Measurements from ENCODE around the gene EXOC6.
"Not testable (repeated sequence)": the region's sequence is repeated elsewhere in the genome, so short reads cannot be mapped to it uniquely, and the experiment has no call there.

The EXOC6 gene

GRCh38 chr10:92907280-92907679 is 59.0 kb downstream of the EXOC6 start:
- no peak for DNase-seq (ENCODE audit: low read depth in 1 of 2, low spot score in 1 of 2)
- Histone ChIP-seq H3K27me3 (ENCODE audit: insufficient read depth, poor library complexity, severe bottlenecking) (no peaks in the 10 kb centered on the region), H3K4me3 (replicated peaks; ENCODE audit: insufficient read depth, low read length) (no peak overlapping the region), H3K27ac (replicated peaks) (no peak overlapping the region)
- no peak for TF ChIP-seq POLR2AphosphoS5 (IDR thresholded peaks at IDR 0.05; ENCODE audit: low read depth)
- TF ChIP-seq GABPA (IDR thresholded peaks at IDR 0.05; ENCODE audit: low read depth): no peak
- no peak for TF ChIP-seq CTCF (IDR thresholded peaks at IDR 0.05; ENCODE audit: insufficient read depth, low read length)
- TF ChIP-seq SPI1 (IDR thresholded peaks at IDR 0.05; ENCODE audit: borderline replicate concordance, low read depth): no peak
- TF ChIP-seq, protein P1, sequence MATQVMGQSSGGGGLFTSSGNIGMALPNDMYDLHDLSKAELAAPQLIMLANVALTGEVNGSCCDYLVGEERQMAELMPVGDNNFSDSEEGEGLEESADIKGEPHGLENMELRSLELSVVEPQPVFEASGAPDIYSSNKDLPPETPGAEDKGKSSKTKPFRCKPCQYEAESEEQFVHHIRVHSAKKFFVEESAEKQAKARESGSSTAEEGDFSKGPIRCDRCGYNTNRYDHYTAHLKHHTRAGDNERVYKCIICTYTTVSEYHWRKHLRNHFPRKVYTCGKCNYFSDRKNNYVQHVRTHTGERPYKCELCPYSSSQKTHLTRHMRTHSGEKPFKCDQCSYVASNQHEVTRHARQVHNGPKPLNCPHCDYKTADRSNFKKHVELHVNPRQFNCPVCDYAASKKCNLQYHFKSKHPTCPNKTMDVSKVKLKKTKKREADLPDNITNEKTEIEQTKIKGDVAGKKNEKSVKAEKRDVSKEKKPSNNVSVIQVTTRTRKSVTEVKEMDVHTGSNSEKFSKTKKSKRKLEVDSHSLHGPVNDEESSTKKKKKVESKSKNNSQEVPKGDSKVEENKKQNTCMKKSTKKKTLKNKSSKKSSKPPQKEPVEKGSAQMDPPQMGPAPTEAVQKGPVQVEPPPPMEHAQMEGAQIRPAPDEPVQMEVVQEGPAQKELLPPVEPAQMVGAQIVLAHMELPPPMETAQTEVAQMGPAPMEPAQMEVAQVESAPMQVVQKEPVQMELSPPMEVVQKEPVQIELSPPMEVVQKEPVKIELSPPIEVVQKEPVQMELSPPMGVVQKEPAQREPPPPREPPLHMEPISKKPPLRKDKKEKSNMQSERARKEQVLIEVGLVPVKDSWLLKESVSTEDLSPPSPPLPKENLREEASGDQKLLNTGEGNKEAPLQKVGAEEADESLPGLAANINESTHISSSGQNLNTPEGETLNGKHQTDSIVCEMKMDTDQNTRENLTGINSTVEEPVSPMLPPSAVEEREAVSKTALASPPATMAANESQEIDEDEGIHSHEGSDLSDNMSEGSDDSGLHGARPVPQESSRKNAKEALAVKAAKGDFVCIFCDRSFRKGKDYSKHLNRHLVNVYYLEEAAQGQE (IDR thresholded peaks at IDR 0.05; ENCODE audit: insufficient replicate concordance, low read depth): no peak

GRCh38 chr10:92912631-92913030 is 64.3 kb downstream of the EXOC6 start:
- DNase-seq (ENCODE audit: low read depth in 1 of 2, low spot score in 1 of 2); H3K4me3 ChIP-seq (replicated peaks; ENCODE audit: insufficient read depth, low read length); H3K27me3 ChIP-seq (ENCODE audit: insufficient read depth, poor library complexity, severe bottlenecking); H3K27ac ChIP-seq (replicated peaks): not testable (repeated sequence)

DNA sequence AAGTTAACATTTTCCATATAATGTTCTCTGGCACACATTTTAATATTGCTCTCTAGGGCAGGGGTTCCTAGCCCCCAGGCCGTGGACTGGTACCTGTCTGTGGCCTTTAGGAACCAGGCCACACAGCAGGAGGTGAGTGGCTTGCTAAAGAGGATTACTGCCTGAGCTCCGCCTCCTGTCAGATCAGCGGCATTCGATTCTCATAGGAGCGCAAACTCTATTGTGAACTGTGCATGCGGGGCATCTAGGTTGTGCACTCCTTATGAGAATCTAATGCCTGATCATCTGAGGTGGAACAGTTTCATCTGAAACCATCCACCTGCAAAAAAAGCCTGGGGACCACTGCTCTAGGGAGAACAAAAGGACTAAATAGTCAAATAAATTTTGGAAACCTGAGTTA is 65.7 kb downstream of the EXOC6 start:
- Histone ChIP-seq H3K27ac (replicated peaks) (no peak overlapping the region), H3K4me3 (replicated peaks; ENCODE audit: insufficient read depth, low read length) (no peak overlapping the region), H3K27me3 (ENCODE audit: insufficient read depth, poor library complexity, severe bottlenecking) (no peaks in the 10 kb centered on the region)
- TF ChIP-seq SPI1 (IDR thresholded peaks at IDR 0.05; ENCODE audit: borderline replicate concordance, low read depth) (no peak), CTCF (IDR thresholded peaks at IDR 0.05; ENCODE audit: insufficient read depth, low read length) (no peak), POLR2AphosphoS5 (IDR thresholded peaks at IDR 0.05; ENCODE audit: low read depth) (no peak), GABPA (IDR thresholded peaks at IDR 0.05; ENCODE audit: low read depth) (no peak)
- TF ChIP-seq, protein P1 (IDR thresholded peaks at IDR 0.05; ENCODE audit: insufficient replicate concordance, low read depth): no peak
- DNase-seq (ENCODE audit: low read depth in 1 of 2, low spot score in 1 of 2): no peak

GRCh38 chr10:92914478-92915325 is 66.4 kb downstream of the EXOC6 start:
- no peak overlapping the region for H3K27ac ChIP-seq (replicated peaks)
- H3K4me3 ChIP-seq (replicated peaks; ENCODE audit: insufficient read depth, low read length): no peak overlapping the region
- TF ChIP-seq, protein P1 (IDR thresholded peaks at IDR 0.05; ENCODE audit: insufficient replicate concordance, low read depth): no peak
- peak; percentile 45 for TF ChIP-seq CTCF (IDR thresholded peaks at IDR 0.05; ENCODE audit: insufficient read depth, low read length)
- no peaks in the 10 kb centered on the region for H3K27me3 ChIP-seq (ENCODE audit: insufficient read depth, poor library complexity, severe bottlenecking)
- DNase-seq (ENCODE audit: low read depth in 1 of 2, low spot score in 1 of 2): peak; percentile 23 to 54

Data from HL-60 (cell line).